Fibroblast of lung (primary cell): ENCODE measurements around the gene SIM1. TPM values are rescaled to one million over a fixed set of nuclear protein-coding genes. Genes with fewer than 3 reads are reported as not detected.

Experiments used
- DNase-seq, 2 donors: peaks; one replicate each; pipeline versions ENCODE4 v3.0.0 to v3.0.0-alpha.2; 2010; ENCODE audit warnings: low read depth in 2 of 2
- H2AFZ ChIP-seq: 2 replicates; pipeline ENCODE4 v1.5.1; 2012; ENCODE audit warnings: low read length, control low read depth, inconsistent platforms
- H3K27ac ChIP-seq: 2 replicates; pipeline ENCODE4 v1.5.1; 2011; ENCODE audit warnings: low read length, control low read depth; ENCODE audit not compliant: insufficient read depth
- H3K27me3 ChIP-seq: 2 replicates; pipeline ENCODE4 v1.5.1; 2011; ENCODE audit warnings: mild to moderate bottlenecking, low read length; ENCODE audit not compliant: control insufficient read depth, insufficient read depth
- H3K36me3 ChIP-seq: 2 replicates; pipeline ENCODE4 v1.5.1; 2011; ENCODE audit warnings: low read length; ENCODE audit not compliant: control insufficient read depth, insufficient read depth
- H3K4me1 ChIP-seq: 2 replicates; pipeline ENCODE4 v1.5.1; 2011; ENCODE audit warnings: low read length; ENCODE audit not compliant: control insufficient read depth, insufficient read depth; ENCODE audit errors: extremely low read depth
- H3K4me2 ChIP-seq: 2 replicates; pipeline ENCODE4 v1.5.1; 2011; ENCODE audit warnings: low read length, control low read depth; ENCODE audit not compliant: insufficient read depth; ENCODE audit errors: extremely low read depth
- H3K4me3 ChIP-seq, 4 experiments: fragments of 200-600 bp in 1 of 4; sonication (generic) in 1 of 4; replicated peaks in 1 of 4; 2 replicates each; pipeline ENCODE4 v1.5.1; 2011 to 2016; ENCODE audit warnings: low read length in 4 of 4, low read depth in 3 of 4, mild to moderate bottlenecking in 3 of 4, control low read depth in 2 of 4, inconsistent platforms in 1 of 4, mixed read lengths in 1 of 4; ENCODE audit not compliant: insufficient read depth in 1 of 4; ENCODE audit errors: control extremely low read depth in 1 of 4
- H3K79me2 ChIP-seq: 2 replicates; pipeline ENCODE4 v1.5.1; 2012; ENCODE audit warnings: mild to moderate bottlenecking, low read length, inconsistent platforms; ENCODE audit not compliant: control insufficient read depth, insufficient read depth
- H3K9ac ChIP-seq: 2 replicates; pipeline ENCODE4 v1.5.1; 2011; ENCODE audit warnings: mild to moderate bottlenecking, low read length, control low read depth; ENCODE audit not compliant: insufficient read depth
- H3K9me3 ChIP-seq: 2 replicates; pipeline ENCODE4 v1.5.1; 2012; ENCODE audit warnings: low read depth, low read length; ENCODE audit not compliant: control insufficient read depth, insufficient read depth
- H4K20me1 ChIP-seq: 2 replicates; pipeline ENCODE4 v1.5.1; 2011; ENCODE audit warnings: low read length; ENCODE audit not compliant: control insufficient read depth, insufficient read depth; ENCODE audit errors: extremely low read depth
- EZH2 ChIP-seq: IDR thresholded peaks from 2 replicates; pipeline ENCODE4 v1.5.1; 2012; ENCODE audit warnings: low read length, control low read depth, mild to moderate bottlenecking; ENCODE audit errors: missing control alignments
- polyA plus RNA-seq, 2 donors: library from polyadenylated mRNA; depleted of rRNA in 1 of 2; stranded (reverse) in 1 of 2; unstranded in 1 of 2; fragments of >200 nt; gene quantifications; 2 replicates each; pipeline ENCODE4 v1.2.1, GENCODE V29; 2011 to 2012; ENCODE audit warnings: missing spikeins in 1 of 2
- total RNA-seq: library from RNA; depleted of rRNA; stranded (reverse); fragments of >200 nt; gene quantifications from 2 replicates; pipeline ENCODE4 v1.2.1, GENCODE V29; 2014
- TF ChIP-seq, protein P1 (sequence below), 2 donors: IDR thresholded peaks in 1 of 2; conservative IDR thresholded peaks in 1 of 2; 1 replicate in 1 of 2; 2 replicates in 1 of 2; pipeline ENCODE4 v1.5.1; 2011 to 2012; ENCODE audit warnings: low read length in 2 of 2, control low read depth in 1 of 2, inconsistent platforms in 1 of 2, low read depth in 1 of 2, mild to moderate bottlenecking in 1 of 2

SIM1 gene
- total and polyA plus RNA-seq, 2 donors (not counting 1 experiment from before 2014, with no cell fraction given), result not detected

DNA sequence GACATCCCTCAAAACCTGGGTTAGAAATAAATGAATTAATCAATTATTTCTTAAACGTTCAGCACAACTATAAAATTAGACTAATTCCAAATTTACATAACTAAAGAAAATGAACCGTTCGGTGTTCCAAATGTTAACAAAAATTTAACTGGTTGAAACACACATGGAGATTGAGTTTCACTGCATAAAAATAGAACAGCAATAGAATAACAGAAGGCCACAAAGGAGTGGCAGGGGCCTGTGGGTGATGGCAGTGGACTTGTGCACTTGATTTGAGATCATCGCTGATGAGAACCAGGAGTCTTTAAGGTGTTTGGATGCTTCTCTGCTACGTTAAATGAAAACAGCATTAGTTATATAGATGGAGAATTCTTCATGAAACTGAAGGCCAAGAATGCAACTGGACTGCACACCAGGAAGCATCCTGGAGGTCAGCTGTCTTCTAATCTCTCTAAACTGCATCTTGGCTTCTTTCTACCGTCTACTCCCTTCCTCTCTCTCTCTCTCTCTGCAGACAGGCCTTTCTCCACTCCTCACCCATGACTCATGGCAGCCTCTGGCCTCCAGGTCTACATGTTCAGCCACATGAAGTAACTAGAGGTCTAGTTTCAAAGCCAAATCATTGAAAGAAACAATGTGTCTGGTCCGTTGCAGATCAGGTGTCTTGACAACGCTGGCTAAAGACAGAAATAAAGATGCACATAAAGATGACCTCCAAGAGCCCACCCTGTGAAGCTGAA, 111.3 kb downstream of the SIM1 start:
- no peak overlapping the region for H3K4me3 ChIP-seq
- TF ChIP-seq, protein P1, sequence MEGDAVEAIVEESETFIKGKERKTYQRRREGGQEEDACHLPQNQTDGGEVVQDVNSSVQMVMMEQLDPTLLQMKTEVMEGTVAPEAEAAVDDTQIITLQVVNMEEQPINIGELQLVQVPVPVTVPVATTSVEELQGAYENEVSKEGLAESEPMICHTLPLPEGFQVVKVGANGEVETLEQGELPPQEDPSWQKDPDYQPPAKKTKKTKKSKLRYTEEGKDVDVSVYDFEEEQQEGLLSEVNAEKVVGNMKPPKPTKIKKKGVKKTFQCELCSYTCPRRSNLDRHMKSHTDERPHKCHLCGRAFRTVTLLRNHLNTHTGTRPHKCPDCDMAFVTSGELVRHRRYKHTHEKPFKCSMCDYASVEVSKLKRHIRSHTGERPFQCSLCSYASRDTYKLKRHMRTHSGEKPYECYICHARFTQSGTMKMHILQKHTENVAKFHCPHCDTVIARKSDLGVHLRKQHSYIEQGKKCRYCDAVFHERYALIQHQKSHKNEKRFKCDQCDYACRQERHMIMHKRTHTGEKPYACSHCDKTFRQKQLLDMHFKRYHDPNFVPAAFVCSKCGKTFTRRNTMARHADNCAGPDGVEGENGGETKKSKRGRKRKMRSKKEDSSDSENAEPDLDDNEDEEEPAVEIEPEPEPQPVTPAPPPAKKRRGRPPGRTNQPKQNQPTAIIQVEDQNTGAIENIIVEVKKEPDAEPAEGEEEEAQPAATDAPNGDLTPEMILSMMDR (conservative IDR thresholded peaks at IDR 0.05 in 1 of 2, IDR thresholded peaks at IDR 0.05 in 1 of 2; ENCODE audit: low read depth in 1 of 2, low read length in 2 of 2), result no peak
- no peak for TF ChIP-seq EZH2
- no peaks in the 10 kb centered on the region for H3K36me3 ChIP-seq
- no peaks in the 10 kb centered on the region for H4K20me1 ChIP-seq
- H3K9ac ChIP-seq, result no peak overlapping the region
- no peaks in the 10 kb centered on the region for H3K79me2 ChIP-seq
- H3K27ac ChIP-seq, result no peak overlapping the region
- H3K9me3 ChIP-seq, result no peaks in the 10 kb centered on the region
- H3K4me2 ChIP-seq, result no peak overlapping the region
- H3K27me3 ChIP-seq, result no peaks in the 10 kb centered on the region
- DNase-seq, result peak in 1 of 2 donors; percentile 82
- H3K4me1 ChIP-seq, result no peaks in the 10 kb centered on the region
- no peak overlapping the region for H2AFZ ChIP-seq

DNA sequence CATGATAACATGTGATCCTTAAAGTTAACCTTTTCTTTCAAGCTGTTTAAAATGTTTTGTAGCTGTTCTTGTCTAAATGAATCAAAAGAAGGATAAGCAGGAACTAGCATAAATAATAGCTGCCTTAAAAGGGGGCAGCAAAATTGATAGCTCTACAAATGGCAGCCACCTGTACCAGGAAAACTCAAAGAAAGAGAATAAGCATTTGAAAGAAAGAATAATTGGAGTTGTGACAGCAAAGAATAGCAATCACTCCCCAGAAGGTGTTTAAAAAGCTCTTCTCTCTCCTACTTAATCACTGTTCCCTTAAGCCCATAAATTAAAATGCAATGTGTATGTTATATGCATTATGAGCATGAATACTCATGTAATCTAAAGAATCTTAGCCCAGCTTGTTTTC, 114.6 kb downstream of the SIM1 start:
- Histone ChIP-seq H3K27me3 (no peaks in the 10 kb centered on the region), H3K4me1 (peaks cover 5% of the 10 kb centered on the region), H3K27ac (no peak overlapping the region), H3K4me3 (no peak overlapping the region), H3K9me3 (no peaks in the 10 kb centered on the region), H3K36me3 (no peaks in the 10 kb centered on the region), H3K4me2 (no peak overlapping the region), H3K9ac (no peak overlapping the region), H4K20me1 (no peaks in the 10 kb centered on the region), H3K79me2 (no peaks in the 10 kb centered on the region), H2AFZ (no peak overlapping the region)
- DNase-seq, result no peak
- no peak for TF ChIP-seq EZH2
- TF ChIP-seq, protein P1 (conservative IDR thresholded peaks at IDR 0.05 in 1 of 2, IDR thresholded peaks at IDR 0.05 in 1 of 2; ENCODE audit: low read depth in 1 of 2, low read length in 2 of 2), result no peak

DNA sequence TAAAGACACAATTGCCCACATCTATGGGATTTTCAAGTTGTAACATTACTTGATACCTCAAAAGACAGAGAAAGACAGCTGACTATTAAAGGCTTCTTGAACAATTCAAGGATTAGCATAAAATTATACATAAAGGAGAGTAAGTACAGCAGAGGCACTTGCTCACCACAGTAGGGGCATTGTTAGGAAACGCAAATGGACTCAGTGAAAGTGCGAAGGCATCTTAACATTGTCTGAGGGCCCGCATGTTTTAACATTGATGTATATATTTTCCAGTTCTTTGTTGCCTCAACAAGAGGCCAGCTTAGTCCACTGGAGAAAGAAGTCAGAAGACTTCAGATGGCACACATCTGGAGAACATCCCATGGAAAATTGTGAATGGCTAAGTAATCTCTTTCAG, 115.4 kb downstream of the SIM1 start:
- H3K4me3 ChIP-seq, result no peak overlapping the region
- H3K4me1 ChIP-seq, result peaks cover 5% of the 10 kb centered on the region
- no peaks in the 10 kb centered on the region for H4K20me1 ChIP-seq
- H3K9me3 ChIP-seq, result no peaks in the 10 kb centered on the region
- H3K27me3 ChIP-seq, result no peaks in the 10 kb centered on the region
- no peak overlapping the region for H3K9ac ChIP-seq
- no peak overlapping the region for H3K4me2 ChIP-seq
- H3K27ac ChIP-seq, result no peak overlapping the region
- no peak overlapping the region for H2AFZ ChIP-seq
- TF ChIP-seq EZH2, result no peak
- TF ChIP-seq, protein P1 (conservative IDR thresholded peaks at IDR 0.05 in 1 of 2, IDR thresholded peaks at IDR 0.05 in 1 of 2; ENCODE audit: low read depth in 1 of 2, low read length in 2 of 2), result no peak
- no peak for DNase-seq
- H3K36me3 ChIP-seq, result no peaks in the 10 kb centered on the region
- no peaks in the 10 kb centered on the region for H3K79me2 ChIP-seq
